ENCODE results near the gene KCNMB2.

The KCNMB2 gene

DNA sequence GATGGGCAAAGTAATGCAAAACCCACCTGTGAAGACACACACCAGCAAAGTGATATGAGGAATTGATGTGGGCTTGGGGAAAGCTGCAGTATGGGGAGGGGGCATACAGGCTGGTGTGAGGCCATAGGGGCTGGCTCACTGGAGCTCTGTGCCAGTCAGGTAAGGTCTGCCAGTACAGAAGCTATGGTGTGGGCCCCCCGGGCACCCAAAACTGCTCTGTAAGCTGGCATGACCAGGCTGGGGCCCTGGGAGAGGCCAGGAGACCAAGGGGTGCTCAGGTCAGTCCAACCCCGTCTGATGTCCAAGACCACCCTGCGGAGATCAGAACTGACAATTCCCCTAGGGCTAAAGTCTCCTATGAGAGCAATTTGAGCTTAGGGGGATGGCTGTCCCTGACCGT lies 163.1 kb downstream of the KCNMB2 start:
- TF ChIP-seq, protein P1, sequence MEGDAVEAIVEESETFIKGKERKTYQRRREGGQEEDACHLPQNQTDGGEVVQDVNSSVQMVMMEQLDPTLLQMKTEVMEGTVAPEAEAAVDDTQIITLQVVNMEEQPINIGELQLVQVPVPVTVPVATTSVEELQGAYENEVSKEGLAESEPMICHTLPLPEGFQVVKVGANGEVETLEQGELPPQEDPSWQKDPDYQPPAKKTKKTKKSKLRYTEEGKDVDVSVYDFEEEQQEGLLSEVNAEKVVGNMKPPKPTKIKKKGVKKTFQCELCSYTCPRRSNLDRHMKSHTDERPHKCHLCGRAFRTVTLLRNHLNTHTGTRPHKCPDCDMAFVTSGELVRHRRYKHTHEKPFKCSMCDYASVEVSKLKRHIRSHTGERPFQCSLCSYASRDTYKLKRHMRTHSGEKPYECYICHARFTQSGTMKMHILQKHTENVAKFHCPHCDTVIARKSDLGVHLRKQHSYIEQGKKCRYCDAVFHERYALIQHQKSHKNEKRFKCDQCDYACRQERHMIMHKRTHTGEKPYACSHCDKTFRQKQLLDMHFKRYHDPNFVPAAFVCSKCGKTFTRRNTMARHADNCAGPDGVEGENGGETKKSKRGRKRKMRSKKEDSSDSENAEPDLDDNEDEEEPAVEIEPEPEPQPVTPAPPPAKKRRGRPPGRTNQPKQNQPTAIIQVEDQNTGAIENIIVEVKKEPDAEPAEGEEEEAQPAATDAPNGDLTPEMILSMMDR (IDR thresholded peaks at IDR 0.05; ENCODE audit: low read depth, low read length) = no peak
- no peaks in the 10 kb centered on the region for H3K27me3 ChIP-seq
- no peaks in the 10 kb centered on the region for H3K36me3 ChIP-seq
- no peaks in the 10 kb centered on the region for H3K9me3 ChIP-seq
- no peaks in the 10 kb centered on the region for H3K4me1 ChIP-seq
- DNase-seq = no peak
- H3K4me3 ChIP-seq (ENCODE audit: low read depth, low read length) = no peak overlapping the region

DNA sequence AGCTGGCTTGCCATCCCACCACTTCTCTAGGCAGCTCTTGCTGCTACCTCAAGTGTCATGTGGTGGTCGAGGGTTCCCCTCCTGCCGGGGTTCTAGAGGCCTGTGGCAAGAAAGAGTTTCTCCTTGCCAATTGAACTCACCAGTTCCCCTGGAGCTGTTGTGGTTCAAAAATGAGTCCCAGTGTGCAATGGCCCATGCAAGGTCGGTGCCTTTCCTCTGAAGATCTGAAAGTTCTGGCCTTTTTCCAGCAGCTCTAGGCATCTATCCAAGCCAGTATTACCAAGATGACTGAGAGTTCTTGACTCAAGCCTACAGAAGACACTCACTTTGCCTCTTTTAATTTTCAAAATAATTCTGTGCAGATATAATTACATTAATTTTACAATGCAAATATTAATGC lies 163.6 kb downstream of the KCNMB2 start:
- Histone ChIP-seq H3K4me3 (ENCODE audit: low read depth, low read length) (no peak overlapping the region), H3K27me3 (no peaks in the 10 kb centered on the region), H3K9me3 (no peaks in the 10 kb centered on the region), H3K4me1 (no peaks in the 10 kb centered on the region), H3K36me3 (no peaks in the 10 kb centered on the region)
- no peak for DNase-seq
- TF ChIP-seq, protein P1 (IDR thresholded peaks at IDR 0.05; ENCODE audit: low read depth, low read length) = no peak

DNA sequence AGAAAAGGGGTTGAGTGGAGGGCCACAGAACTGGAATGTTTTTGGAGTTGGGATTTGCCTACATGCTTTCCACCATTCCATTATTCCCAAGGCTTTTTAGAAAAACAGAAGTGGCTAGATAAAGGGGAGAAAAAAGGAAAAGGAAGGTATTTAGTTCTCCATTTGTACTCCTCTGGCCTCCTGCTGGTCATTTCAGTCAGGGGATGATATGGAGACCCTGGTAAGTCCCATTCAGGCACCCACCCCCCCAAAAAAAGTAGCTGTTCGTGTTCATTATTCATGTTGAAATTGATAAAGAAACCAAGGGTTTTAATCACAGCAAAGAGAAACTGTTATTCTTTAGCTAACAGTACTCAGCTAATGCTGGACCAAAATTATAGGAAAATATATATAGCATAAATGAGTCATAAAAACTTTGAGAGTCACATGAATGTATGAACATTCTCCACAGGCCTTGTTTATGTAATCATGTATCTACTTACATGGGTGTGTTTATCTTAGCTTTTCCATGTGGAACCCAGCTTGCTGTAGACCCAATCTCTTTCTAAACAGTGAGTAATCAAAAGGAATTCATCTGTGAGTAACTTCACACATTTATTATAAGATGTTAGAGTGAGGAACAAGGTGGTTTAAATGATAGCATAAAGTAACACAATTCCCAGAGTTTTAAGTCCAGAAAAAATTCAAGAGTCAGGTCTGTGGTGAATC lies 167.2 kb downstream of the KCNMB2 start:
- H3K9me3 ChIP-seq = no peaks in the 10 kb centered on the region
- DNase-seq = no peak
- H3K4me1 ChIP-seq = no peaks in the 10 kb centered on the region
- no peaks in the 10 kb centered on the region for H3K27me3 ChIP-seq
- no peaks in the 10 kb centered on the region for H3K36me3 ChIP-seq
- TF ChIP-seq, protein P1 (IDR thresholded peaks at IDR 0.05; ENCODE audit: low read depth, low read length) = no peak
- no peak overlapping the region for H3K4me3 ChIP-seq (ENCODE audit: low read depth, low read length)

DNA sequence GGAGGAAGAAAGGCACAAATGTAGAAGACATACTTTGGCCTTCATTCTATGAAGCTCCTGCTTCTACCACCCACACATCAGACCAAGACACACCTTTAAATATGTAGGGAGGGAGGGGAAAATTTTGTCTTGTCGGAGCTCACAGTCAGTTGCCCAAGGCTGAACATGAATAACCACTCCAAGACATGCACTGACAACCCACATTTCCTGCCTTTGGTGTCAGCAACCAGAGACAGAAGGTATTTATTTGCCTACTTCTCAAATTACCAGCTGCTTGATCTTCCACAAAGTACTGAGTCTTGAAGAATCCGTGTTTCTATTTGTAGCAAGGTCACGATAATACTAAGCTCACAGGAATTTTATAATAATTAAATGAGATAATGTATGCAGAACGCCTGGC lies 169.7 kb downstream of the KCNMB2 start:
- no peaks in the 10 kb centered on the region for H3K9me3 ChIP-seq
- TF ChIP-seq, protein P1 (IDR thresholded peaks at IDR 0.05; ENCODE audit: low read depth, low read length) = no peak
- no peaks in the 10 kb centered on the region for H3K27me3 ChIP-seq
- DNase-seq = no peak
- no peaks in the 10 kb centered on the region for H3K36me3 ChIP-seq
- H3K4me1 ChIP-seq = no peaks in the 10 kb centered on the region
- no peak overlapping the region for H3K4me3 ChIP-seq (ENCODE audit: low read depth, low read length)

DNA sequence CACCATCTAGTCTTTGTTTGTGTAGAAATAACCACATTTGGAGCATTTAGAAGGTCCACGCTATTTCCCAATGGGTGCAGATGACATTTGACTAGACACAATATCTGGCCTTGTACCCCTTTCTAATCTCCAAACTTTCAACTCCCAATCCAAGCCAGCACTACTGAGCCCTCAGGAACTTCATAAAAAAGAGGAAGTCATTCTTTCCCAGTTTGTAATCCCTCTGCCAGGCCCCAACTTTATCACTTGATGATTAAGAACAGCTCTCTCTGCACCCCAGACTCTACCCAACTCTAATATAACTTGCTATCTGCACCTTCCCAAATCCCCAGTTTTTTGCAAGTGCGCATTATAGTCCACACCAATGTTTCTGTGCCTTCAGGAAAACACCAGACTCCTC lies 170.2 kb downstream of the KCNMB2 start:
- Histone ChIP-seq H3K4me3 (ENCODE audit: low read depth, low read length) (no peak overlapping the region), H3K9me3 (no peaks in the 10 kb centered on the region), H3K36me3 (no peaks in the 10 kb centered on the region), H3K27me3 (no peaks in the 10 kb centered on the region), H3K4me1 (no peaks in the 10 kb centered on the region)
- TF ChIP-seq, protein P1 (IDR thresholded peaks at IDR 0.05; ENCODE audit: low read depth, low read length) = no peak
- DNase-seq = no peak

DNA sequence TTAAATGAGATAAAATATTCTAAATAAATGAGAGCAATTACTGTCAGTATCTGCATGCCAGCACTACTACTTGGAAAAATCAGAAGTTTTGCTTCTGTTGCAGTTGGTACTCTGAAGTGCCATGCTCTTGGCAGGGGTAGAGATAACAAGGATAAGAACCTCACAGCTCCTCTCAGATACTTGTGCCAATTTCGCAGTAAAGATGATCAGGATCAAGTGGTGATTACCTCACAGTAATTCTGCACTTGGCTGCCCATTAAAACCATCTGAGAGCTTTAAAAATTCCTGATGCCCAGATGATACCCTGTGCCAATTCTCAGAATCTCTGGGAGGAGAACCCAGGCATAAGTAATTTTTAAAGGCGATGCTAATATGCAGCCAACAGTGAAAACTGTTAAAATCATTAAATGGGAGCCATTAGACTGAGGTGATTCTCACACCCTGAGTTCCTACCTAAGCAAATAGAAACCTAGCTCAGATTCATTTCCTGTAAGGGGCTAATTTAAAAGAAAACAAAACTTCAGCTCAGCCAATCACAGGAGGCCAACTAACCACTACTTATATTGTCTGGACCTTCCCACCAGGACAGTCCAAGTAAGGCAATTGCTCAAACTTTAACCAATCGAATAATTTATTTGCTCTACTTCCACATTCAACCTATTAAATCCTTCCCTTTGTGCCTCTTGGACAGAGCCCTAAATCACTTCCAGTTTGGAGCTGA lies 171.2 kb downstream of the KCNMB2 start:
- DNase-seq = no peak
- Histone ChIP-seq H3K4me3 (ENCODE audit: low read depth, low read length) (no peak overlapping the region), H3K4me1 (no peaks in the 10 kb centered on the region), H3K36me3 (no peaks in the 10 kb centered on the region), H3K9me3 (no peaks in the 10 kb centered on the region), H3K27me3 (no peaks in the 10 kb centered on the region)
- TF ChIP-seq, protein P1 (IDR thresholded peaks at IDR 0.05; ENCODE audit: low read depth, low read length) = no peak

All from BE2C (cell line).